PC-3 (cell line): ENCODE measurements around the gene LRRC8C. TPM values are rescaled to one million over a fixed set of nuclear protein-coding genes. Genes with fewer than 3 reads are reported as not detected.

Experiments
- ATAC-seq: fragments of 200-7000 bp; cut with Tn5 transposase; 2 replicates; pipeline ENCODE4 v1.9.1; 2020; ENCODE audit warnings: mild to moderate bottlenecking, moderate library complexity
- BruUV-seq: library from RNA; stranded (reverse); fragments of 400-500 nt; replicated peaks from 2 replicates; lab custom pipeline; 2021; lab: Mats Ljungman, UMichigan
- CTCF ChIA-PET: fragments of 300-600 bp; sonication (Branson Sonifier 250); formaldehyde crosslinking; loops from one replicate; lab custom pipeline; 2022; ENCODE audit warnings: antibody characterized with exemption; lab: Charles Lee
- POLR2A ChIA-PET: fragments of 300-600 bp; sonication (Branson Sonifier 250); formaldehyde crosslinking; loops from one replicate; lab custom pipeline; 2022; ENCODE audit warnings: antibody characterized with exemption; ENCODE audit not compliant: unreplicated experiment; lab: Charles Lee
- DNase-seq: peaks from one replicate; pipeline ENCODE4 v3.0.0-alpha.2; 2015
- H2AFZ ChIP-seq: fragments of 300-600 bp; sonication (generic); 2 replicates; pipeline ENCODE4 v1.6.0; 2016; ENCODE audit warnings: antibody characterized with exemption, low read length
- H3F3A ChIP-seq: fragments of 300-600 bp; sonication (generic); one replicate; pipeline ENCODE4 v1.6.0; 2017; ENCODE audit warnings: antibody characterized with exemption, low read length, control low read depth, mild to moderate bottlenecking; ENCODE audit not compliant: unreplicated experiment
- H3K27ac ChIP-seq: fragments of 300-600 bp; sonication (generic); 2 replicates; pipeline ENCODE4 v1.5.1; 2016; ENCODE audit warnings: mild to moderate bottlenecking, low read length
- H3K27me3 ChIP-seq: fragments of 300-600 bp; sonication (generic); 2 replicates; pipeline ENCODE4 v1.6.1; 2016; ENCODE audit warnings: low read length, mixed read lengths
- H3K36me3 ChIP-seq: fragments of 300-600 bp; sonication (generic); 2 replicates; pipeline ENCODE4 v1.6.1; 2016; ENCODE audit warnings: low read depth, mixed run types, low read length, mixed read lengths
- H3K4me1 ChIP-seq: fragments of 300-600 bp; sonication (generic); 2 replicates; pipeline ENCODE4 v1.5.1; 2016; ENCODE audit warnings: low read length; ENCODE audit not compliant: insufficient read depth
- H3K4me2 ChIP-seq: fragments of 300-600 bp; sonication (generic); 2 replicates; pipeline ENCODE4 v1.6.0; 2016; ENCODE audit warnings: low read length
- H3K4me3 ChIP-seq: fragments of 300-600 bp; sonication (generic); 2 replicates; pipeline ENCODE4 v1.5.1; 2016; ENCODE audit warnings: mild to moderate bottlenecking, low read length, mixed read lengths
- H3K79me2 ChIP-seq: fragments of 300-600 bp; sonication (generic); 2 replicates; pipeline ENCODE4 v1.6.1; 2017; ENCODE audit warnings: low read length, mixed read lengths
- H3K9ac ChIP-seq: fragments of 300-600 bp; sonication (generic); 2 replicates; pipeline ENCODE4 v1.6.0; 2016; ENCODE audit warnings: mild to moderate bottlenecking, low read length
- H3K9me2 ChIP-seq: fragments of 300-600 bp; sonication (generic); replicated peaks from 2 replicates; pipeline ENCODE4 v1.6.1; 2016; ENCODE audit warnings: mixed run types, low read length, mixed read lengths
- H3K9me3 ChIP-seq: fragments of 300-600 bp; sonication (generic); 2 replicates; pipeline ENCODE4 v1.6.1; 2016; ENCODE audit warnings: low read length, mixed read lengths
- H4K20me1 ChIP-seq: fragments of 300-600 bp; sonication (generic); 2 replicates; pipeline ENCODE4 v1.6.1; 2016; ENCODE audit warnings: low read length, mixed read lengths
- CTCF ChIP-seq: fragments of 300-600 bp; sonication (generic); conservative IDR thresholded peaks from 2 replicates; pipeline ENCODE4 v1.5.1; 2017; ENCODE audit warnings: antibody characterized with exemption, low read depth, mild to moderate bottlenecking, low read length
- EZH2 ChIP-seq: fragments of 300-600 bp; sonication (generic); IDR thresholded peaks from one replicate; pipeline ENCODE4 v1.6.1; 2017; ENCODE audit warnings: antibody characterized with exemption, mild to moderate bottlenecking, low read length; ENCODE audit not compliant: unreplicated experiment
- EZH2phosphoT487 ChIP-seq: fragments of 300-600 bp; sonication (generic); IDR thresholded peaks from 2 replicates; pipeline ENCODE4 v1.6.1; 2018; ENCODE audit warnings: mild to moderate bottlenecking, antibody characterized with exemption, low read length, borderline replicate concordance
- intact Hi-C: fragments of 100-400 bp; cut with micrococcal nuclease; formaldehyde crosslinking; loops from 2 replicates; pipeline ENCODE4 v1.9.0; 2023
- total RNA-seq: library from RNA; depleted of rRNA; stranded (reverse); fragments of >200 nt; gene quantifications from 2 replicates; pipeline ENCODE4 v1.2.3, GENCODE V29; 2014

The LRRC8C gene
- total RNA-seq, 1 experiment from 2014 or later: 4.3 TPM

- Histone ChIP-seq H2AFZ (no peak overlapping the region), H3K27ac (no peak overlapping the region), H4K20me1 (no peaks in the 10 kb centered on the region), H3K4me3 (no peak overlapping the region), H3K9me3 (no peaks in the 10 kb centered on the region), H3K9ac (no peak overlapping the region), H3K9me2 (no peaks in the 10 kb centered on the region), H3K27me3 (no peaks in the 10 kb centered on the region), H3F3A (no peaks in the 10 kb centered on the region), H3K36me3 (no peaks in the 10 kb centered on the region), H3K4me2 (no peak overlapping the region), H3K4me1 (peaks cover 22% of the 10 kb centered on the region), H3K79me2 (no peaks in the 10 kb centered on the region)
- TF ChIP-seq EZH2phosphoT487: no peak
- no peak for TF ChIP-seq EZH2
- no peak for TF ChIP-seq CTCF
- ChIA-PET POLR2A (no interaction called here), CTCF (no interaction called here)
- DNase-seq (no peak), ATAC-seq (no peak)
- intact Hi-C loops: no loop called here
- no TSS peak for BruUV-seq
These were observed 82.8 kb downstream of the LRRC8C start for GRCh38 chr1:89715677-89716076.

GRCh38 chr1:89719502-89720306 lies 86.8 kb downstream of the LRRC8C start:
- Histone ChIP-seq H3F3A (no peaks in the 10 kb centered on the region), H3K9me3 (no peaks in the 10 kb centered on the region), H3K4me2 (peak overlapping the region; percentile 58), H3K36me3 (no peaks in the 10 kb centered on the region), H4K20me1 (no peaks in the 10 kb centered on the region), H3K27me3 (no peaks in the 10 kb centered on the region), H3K27ac (peak overlapping the region; percentile 59), H3K9ac (0 out of 2 replicates have a peak overlapping the region, but pooled peaks have one; percentile 2), H3K79me2 (no peaks in the 10 kb centered on the region), H3K9me2 (no peaks in the 10 kb centered on the region), H3K4me3 (peak overlapping the region; percentile 29; the same call in 1 of the 2 replicates), H2AFZ (no peak overlapping the region; the same call in 1 of the 2 replicates), H3K4me1 (peaks cover 40% of the 10 kb centered on the region)
- ChIA-PET CTCF (interaction anchor here (0.7 kb wide), 1 partner anchor 43 kb away, joined by 5 read pairs; no protein-coding TSS in a partner anchor), POLR2A (interaction anchor here (0.6 kb wide), 2 partner anchors 84 to 1018 kb away, joined by 3 read pairs; no protein-coding TSS in a partner anchor)
- BruUV-seq: no TSS peak
- intact Hi-C loops: loop anchor here (2.0 to 5.0 kb wide), 2 partner anchors 43 to 83 kb away; no protein-coding TSS in a partner anchor
- TF ChIP-seq EZH2phosphoT487: no peak
- TF ChIP-seq EZH2: no peak
- no peak for TF ChIP-seq CTCF
- ATAC-seq: peak; percentile 63
- DNase-seq: no peak

DNA sequence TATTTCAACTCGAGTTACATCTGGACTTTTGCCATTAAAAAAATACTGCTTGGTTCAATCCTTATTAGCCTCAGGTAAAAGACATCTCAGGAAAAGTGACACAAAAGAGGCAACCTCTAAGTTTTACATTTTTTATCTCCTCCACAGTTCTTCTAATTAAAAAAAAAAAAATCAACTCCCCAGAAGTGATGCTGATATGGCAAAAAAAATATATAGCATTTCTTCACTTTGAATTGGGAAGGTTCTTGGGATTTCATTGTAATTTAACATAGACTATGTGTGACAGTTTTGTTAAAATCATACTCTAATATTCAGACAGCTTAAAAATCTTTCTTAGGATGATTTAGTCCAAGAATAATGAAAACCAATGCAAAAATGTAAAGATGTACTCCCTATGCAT lies 87.9 kb downstream of the LRRC8C start:
- intact Hi-C loops: loop anchor here (2.0 to 5.0 kb wide), 2 partner anchors 41 to 84 kb away; no protein-coding TSS in a partner anchor
- no peaks in the 10 kb centered on the region for H3K36me3 ChIP-seq
- TF ChIP-seq EZH2phosphoT487 (no peak), EZH2 (no peak), CTCF (no peak)
- ChIA-PET POLR2A (no interaction called here), CTCF (interaction anchor here (0.7 kb wide), 1 partner anchor 42 kb away, joined by 5 read pairs; no protein-coding TSS in a partner anchor)
- H3K9me2 ChIP-seq: no peaks in the 10 kb centered on the region
- H3K9ac ChIP-seq: no peak overlapping the region
- no peak for ATAC-seq
- no peaks in the 10 kb centered on the region for H3K79me2 ChIP-seq
- peaks cover 49% of the 10 kb centered on the region for H3K4me1 ChIP-seq
- DNase-seq: no peak
- no peaks in the 10 kb centered on the region for H3K27me3 ChIP-seq
- peak overlapping the region; percentile 64 for H3K4me2 ChIP-seq
- H4K20me1 ChIP-seq: no peaks in the 10 kb centered on the region
- no TSS peak for BruUV-seq
- no peaks in the 10 kb centered on the region for H3K9me3 ChIP-seq
- H3K4me3 ChIP-seq: no peak overlapping the region
- no peak overlapping the region for H2AFZ ChIP-seq
- H3F3A ChIP-seq: no peaks in the 10 kb centered on the region
- peak overlapping the region; percentile 46; the same call in 1 of the 2 replicates for H3K27ac ChIP-seq
